ENCODE results near the gene AHNAK2.
"Not testable (repeated sequence)": the region's sequence is repeated elsewhere in the genome, so short reads cannot be mapped to it uniquely, and the experiment has no call there.

The AHNAK2 gene

DNA sequence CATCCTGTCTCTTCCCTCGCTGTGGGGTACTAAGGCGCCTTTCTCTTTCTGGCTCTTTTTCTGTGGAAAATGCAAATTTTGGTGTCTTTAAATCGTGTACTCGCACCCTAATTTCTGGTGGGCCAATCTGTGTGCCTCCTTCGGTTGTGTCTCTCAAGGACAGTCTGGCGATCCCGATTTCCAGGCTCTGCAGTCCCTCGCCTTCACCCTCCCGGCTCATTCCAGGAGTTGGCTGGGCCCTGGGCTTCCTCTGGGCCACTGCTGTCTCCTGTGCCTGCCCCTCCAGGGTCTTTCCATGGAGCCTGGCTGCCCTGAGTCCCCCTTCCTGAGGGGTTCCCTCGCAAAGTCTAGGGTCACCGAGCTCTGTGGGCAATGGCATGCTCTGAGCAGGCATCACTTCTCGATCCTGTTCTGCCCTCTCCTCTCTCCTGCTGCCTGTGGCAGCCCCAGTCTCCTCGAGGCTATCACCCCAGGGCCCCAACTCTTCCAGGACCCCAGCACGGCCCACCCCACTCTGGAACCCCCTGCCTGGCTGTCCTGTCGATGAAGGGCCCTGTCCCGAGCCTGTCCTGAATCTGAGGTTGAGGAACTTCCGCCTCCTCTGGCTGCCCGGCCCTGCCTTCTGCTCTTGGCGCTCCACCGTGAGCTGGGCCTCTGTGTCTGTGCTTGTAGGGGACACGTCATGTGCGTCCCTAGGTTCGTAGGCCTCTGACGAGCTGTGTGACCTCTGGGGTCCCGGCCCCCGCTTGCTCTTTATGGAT is 24.1 kb downstream of the AHNAK2 start:
- no peak for DNase-seq (ENCODE audit: low read depth)

GRCh38 chr14:104953097-104953496 is 25.1 kb downstream of the AHNAK2 start:
- no peak for DNase-seq (ENCODE audit: low read depth)

GRCh38 chr14:104951863-104952657 is 26.1 kb downstream of the AHNAK2 start:
- not testable (repeated sequence) for DNase-seq (ENCODE audit: low read depth)

DNA sequence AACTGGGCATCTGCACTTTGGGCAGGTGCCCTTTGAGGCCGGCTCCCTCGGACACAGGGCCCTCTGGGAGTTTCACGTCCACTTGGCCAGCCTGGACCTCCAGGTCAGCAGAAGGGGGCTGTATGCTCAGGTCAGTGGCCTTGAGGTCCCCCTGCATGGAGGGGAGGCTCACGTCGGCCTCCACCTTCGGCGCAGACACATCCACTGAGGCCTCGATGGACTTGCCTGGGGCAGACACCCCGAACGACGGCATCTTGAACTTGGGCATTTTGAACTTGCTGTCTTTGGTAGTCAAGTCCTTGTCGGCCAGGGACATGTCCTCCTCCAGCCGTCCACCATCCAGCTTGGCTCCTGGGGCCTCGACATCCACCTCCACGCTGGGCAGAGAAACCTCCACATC is 27.5 kb downstream of the AHNAK2 start:
- not testable (repeated sequence) for DNase-seq (ENCODE audit: low read depth)

- no peak for DNase-seq (ENCODE audit: low read depth)
Measured at GRCh38 chr14:104950021-104950420, 28.2 kb downstream of the AHNAK2 start.

GRCh38 chr14:104949406-104949955 is 28.7 kb downstream of the AHNAK2 start:
- DNase-seq (ENCODE audit: low read depth) = not testable (repeated sequence)

GRCh38 chr14:104948736-104949031 is 29.5 kb downstream of the AHNAK2 start:
- DNase-seq (ENCODE audit: low read depth) = no peak

- not testable (repeated sequence) for DNase-seq (ENCODE audit: low read depth)
Measured at GRCh38 chr14:104947881-104948735, 30.1 kb downstream of the AHNAK2 start.

DNA sequence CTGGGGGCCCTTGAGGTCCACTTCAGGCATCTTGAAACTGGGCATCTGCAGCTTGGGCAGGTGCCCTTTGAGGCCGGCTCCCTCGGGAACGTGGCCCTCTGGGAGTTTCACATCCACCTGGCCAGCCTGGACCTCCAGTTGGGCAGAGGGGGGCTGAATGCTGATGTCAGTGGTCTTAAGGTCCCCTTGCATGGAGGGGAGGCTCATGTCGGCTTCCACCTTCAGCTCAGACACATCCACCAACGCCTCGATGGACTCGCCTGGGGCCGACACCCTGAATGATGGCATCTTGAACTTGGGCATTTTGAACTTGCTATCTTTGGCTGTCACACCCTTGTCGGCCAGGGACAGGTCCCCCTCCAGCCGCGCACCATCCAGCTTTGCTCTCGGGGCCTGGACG is 31.0 kb downstream of the AHNAK2 start:
- DNase-seq (ENCODE audit: low read depth) = not testable (repeated sequence)

DNA sequence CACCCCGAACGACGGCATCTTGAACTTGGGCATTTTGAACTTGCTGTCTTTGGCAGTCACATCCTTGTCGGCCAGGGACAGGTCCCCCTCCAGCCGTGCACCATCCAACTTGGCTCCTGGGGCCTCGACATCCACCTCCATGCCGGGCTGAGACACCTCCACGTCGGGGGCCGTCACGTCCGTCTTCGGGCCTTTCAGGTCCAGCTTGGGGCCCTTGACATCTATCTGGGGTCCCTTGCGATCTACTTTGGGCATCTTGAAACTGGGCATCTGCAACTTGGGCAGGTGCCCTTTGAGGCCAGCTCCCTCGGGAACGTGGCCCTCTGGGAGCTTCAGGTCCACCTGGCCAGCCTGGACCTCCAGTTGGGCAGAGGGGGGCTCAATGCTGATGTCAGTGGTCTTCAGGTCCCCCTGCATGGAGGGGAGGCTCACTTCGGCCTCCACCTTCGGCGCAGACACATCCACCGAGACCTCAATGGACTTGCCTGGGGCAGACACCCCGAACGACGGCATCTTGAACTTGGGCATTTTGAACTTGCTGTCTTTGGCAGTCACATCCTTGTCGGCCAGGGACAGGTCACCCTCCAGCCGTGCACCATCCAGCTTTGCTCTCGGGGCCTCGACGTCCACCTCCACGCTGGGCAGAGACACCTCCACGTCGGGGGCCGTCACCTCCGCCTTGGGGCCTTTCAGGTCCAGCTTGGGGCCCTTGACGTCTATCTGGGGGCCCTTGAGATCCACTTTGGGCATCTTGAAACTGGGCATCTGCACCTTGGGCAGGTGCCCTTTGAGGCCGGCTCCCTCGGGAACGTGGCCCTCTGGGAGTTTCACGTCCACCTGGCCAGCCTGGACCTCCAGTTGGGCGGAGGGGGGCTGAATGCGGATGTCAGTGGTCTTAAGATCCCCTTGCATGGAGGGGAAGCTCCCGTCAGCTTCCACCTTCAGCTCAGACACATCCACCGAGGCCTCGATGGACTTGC is 31.9 kb downstream of the AHNAK2 start:
- DNase-seq (ENCODE audit: low read depth) = not testable (repeated sequence)

GRCh38 chr14:104945266-104945665 is 32.9 kb downstream of the AHNAK2 start:
- not testable (repeated sequence) for DNase-seq (ENCODE audit: low read depth)

- DNase-seq (ENCODE audit: low read depth) = not testable (repeated sequence)
Measured at GRCh38 chr14:104944436-104945205, 33.6 kb downstream of the AHNAK2 start.

GRCh38 chr14:104944016-104944308 is 34.2 kb downstream of the AHNAK2 start:
- not testable (repeated sequence) for DNase-seq (ENCODE audit: low read depth)

DNA sequence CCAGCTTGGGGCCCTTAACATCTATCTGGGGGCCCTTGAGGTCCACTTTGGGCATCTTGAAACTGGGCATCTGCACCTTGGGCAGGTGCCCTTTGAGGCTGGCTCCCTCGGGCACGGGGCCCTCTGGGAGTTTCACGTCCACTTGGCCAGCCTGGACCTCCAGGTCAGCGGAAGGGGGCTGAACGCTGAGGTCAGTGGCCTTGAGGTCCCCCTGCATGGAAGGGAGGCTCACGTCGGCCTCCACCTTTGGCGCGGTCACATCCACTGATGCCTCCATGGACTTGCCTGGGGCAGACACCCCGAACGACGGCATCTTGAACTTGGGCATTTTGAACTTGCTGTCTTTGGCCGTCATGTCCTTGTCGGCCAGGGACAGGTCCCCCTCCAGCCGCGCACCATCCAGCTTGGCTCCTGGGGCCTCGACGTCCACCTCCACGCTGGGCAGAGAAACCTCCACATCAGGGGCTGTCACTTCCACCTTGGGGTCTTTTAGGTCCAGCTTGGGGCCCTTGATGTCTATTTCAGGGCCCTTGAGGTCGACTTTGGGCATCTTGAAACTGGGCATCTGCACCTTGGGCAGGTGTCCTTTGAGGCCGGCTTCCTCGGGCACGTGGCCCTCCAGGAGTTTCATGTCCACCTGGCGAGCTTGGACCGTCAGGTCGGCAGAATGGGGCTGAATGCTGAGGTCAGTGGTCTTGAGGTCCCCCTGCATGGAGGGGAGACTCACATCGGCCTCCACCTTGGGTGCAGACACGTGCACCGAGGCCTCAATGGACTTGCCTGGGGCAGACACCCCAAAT is 34.8 kb downstream of the AHNAK2 start:
- not testable (repeated sequence) for DNase-seq (ENCODE audit: low read depth)

DNA sequence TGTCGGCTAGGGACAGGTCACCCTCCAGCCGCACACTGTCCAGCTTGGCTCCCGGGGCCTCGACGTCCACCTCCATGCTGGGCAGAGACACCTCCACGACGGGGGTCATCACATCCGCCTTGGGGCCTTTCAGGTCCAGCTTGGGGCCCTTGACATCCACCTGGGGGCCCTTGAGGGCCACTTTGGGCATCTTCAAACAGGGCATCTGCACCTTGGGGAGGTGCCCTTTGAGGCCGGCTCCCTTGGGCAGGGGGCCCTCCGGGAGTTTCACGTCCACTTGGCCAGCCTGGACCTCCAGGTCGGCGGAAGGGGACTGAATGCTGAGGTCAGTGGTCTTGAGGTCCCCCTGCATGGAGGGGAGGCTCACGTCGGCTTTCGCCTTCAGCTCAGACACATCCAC is 35.6 kb downstream of the AHNAK2 start:
- no peak for DNase-seq (ENCODE audit: low read depth)

GRCh38 chr14:104941508-104942365 is 36.4 kb downstream of the AHNAK2 start:
- DNase-seq (ENCODE audit: low read depth) = no peak

- no peak for DNase-seq (ENCODE audit: low read depth)
Measured at GRCh38 chr14:104940526-104941150, 37.5 kb downstream of the AHNAK2 start.
